CD4-positive, CD25-positive, alpha-beta regulatory T cell (primary cell): ENCODE data around the gene CEBPG. TPM values are rescaled to one million over a fixed set of nuclear protein-coding genes. Genes with fewer than 3 reads are reported as not detected.

ENCODE experiments used
- ATAC-seq, 2 donors: fragments of 150-1000 bp; cut with Tn5 transposase; one replicate each; pipeline ENCODE4 v1.10.0; 2021; ENCODE audit warnings: low read depth in 2 of 2, moderate number of reproducible peaks in 2 of 2, moderate library complexity in 1 of 2
- DNase-seq, 3 donors: peaks; one replicate each; pipeline versions ENCODE4 v3.0.0 to v3.0.0-alpha.2; 2012 to 2022; ENCODE audit warnings: mixed read lengths in 1 of 3
- H3K27ac ChIP-seq: one replicate; pipeline ENCODE4 v1.7.0; 2013; ENCODE audit warnings: mild to moderate bottlenecking, low read length; ENCODE audit not compliant: insufficient read depth, poor library complexity, severe bottlenecking
- H3K27me3 ChIP-seq: one replicate; pipeline ENCODE4 v1.7.0; 2013; ENCODE audit warnings: low read length; ENCODE audit not compliant: control insufficient read depth, insufficient read depth
- H3K36me3 ChIP-seq: one replicate; pipeline ENCODE4 v1.7.0; 2013; ENCODE audit warnings: mild to moderate bottlenecking, low read length, moderate library complexity; ENCODE audit not compliant: control insufficient read depth, insufficient read depth
- H3K4me1 ChIP-seq: 2 replicates; pipeline ENCODE4 v1.7.0; 2013; ENCODE audit warnings: mild to moderate bottlenecking, low read length; ENCODE audit not compliant: insufficient read depth, control insufficient read depth, poor library complexity, severe bottlenecking
- H3K4me3 ChIP-seq: one replicate; pipeline ENCODE4 v1.7.0; 2013; ENCODE audit warnings: low read depth, mild to moderate bottlenecking, low read length, moderate library complexity
- H3K9me3 ChIP-seq, 2 experiments: 1 replicate in 1 of 2; 2 replicates in 1 of 2; pipeline ENCODE4 v1.7.0; 2013; ENCODE audit warnings: low read length in 2 of 2, mild to moderate bottlenecking in 1 of 2, moderate library complexity in 1 of 2; ENCODE audit not compliant: control insufficient read depth in 2 of 2
- H3K27ac Mint-ChIP-seq, 3 donors: one replicate each; pipeline ENCODE4 v1.8.0; 2020 to 2022; ENCODE audit warnings: mild to moderate bottlenecking in 3 of 3, mixed read lengths in 3 of 3, moderate library complexity in 2 of 3
- H3K27me3 Mint-ChIP-seq: one replicate; pipeline ENCODE4 v1.8.0; 2022; ENCODE audit warnings: mild to moderate bottlenecking, mixed read lengths
- H3K36me3 Mint-ChIP-seq: one replicate; pipeline ENCODE4 v1.8.0; 2020; ENCODE audit warnings: mixed read lengths
- H3K4me1 Mint-ChIP-seq, 4 donors: one replicate each; pipeline ENCODE4 v1.8.0; 2020 to 2022; ENCODE audit warnings: mixed read lengths in 4 of 4, mild to moderate bottlenecking in 1 of 4
- H3K4me3 Mint-ChIP-seq, 4 donors: one replicate each; pipeline ENCODE4 v1.8.0; 2020 to 2022; ENCODE audit warnings: mild to moderate bottlenecking in 4 of 4, mixed read lengths in 4 of 4, moderate library complexity in 3 of 4
- H3K9me3 Mint-ChIP-seq, 7 donors: one replicate each; pipeline ENCODE4 v1.8.0; 2020 to 2022; ENCODE audit warnings: mixed read lengths in 7 of 7, mild to moderate bottlenecking in 3 of 7, moderate library complexity in 2 of 7
- polyA plus RNA-seq, 4 donors: library from polyadenylated mRNA; unstranded; fragments of 300-500 nt; fragmentation: Illumina TruSeq; gene quantifications; one replicate each; pipeline ENCODE4 v1.2.3, GENCODE V29; 2021
- total RNA-seq: library from RNA; stranded (reverse); gene quantifications from one replicate; pipeline ENCODE4 v1.2.3, GENCODE V29; 2022

The CEBPG gene
- total and polyA plus RNA-seq, 5 donors from 2014 or later: 10.5 to 19.9 (median 14.1) TPM

DNA sequence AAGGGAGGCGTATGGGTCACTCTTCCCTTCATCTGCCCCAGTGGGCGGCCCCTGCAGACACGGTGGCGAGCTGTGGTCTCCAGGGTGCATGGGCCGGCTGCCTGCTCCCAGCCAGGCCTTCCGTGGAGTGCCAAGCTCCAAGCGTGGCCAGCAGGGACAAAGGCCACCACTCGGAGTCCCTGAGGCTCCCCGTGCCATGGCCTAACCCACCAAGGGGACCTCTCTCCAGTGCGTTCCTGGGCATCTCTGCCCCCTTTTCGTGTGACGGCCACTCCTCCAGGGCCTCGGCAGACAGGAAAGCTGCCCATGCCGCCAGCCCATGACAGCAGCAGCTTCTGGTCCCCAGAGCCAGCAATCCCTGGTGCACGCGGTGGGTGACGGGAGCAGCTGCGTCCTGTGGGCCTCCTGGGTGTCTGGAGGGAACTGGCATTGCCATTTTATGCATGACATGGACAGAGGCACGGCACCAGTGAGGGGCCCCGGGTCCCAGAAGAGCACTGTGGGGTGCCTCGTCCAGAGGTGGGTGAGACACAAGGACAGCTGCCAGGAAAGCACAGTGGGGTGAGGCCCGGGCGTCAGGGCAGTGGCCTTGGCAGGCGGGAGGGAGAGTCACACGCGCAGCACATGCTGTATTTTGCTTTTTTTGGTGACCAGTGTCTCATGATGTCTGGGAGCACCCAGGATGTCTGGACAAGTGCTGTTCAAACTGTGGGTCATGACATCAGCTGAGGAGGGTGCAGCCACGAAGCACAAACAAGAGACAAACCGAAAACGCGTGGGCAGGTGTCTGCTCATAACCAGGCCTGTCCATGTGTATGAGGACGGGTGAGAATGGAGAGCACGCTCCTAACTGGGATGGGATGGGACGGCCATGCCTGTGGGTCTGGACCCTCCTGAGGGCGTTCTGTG, 32.3 kb downstream of the CEBPG start:
- H3K27ac Mint-ChIP-seq: no peak overlapping the region
- no peaks in the 10 kb centered on the region for H3K36me3 Mint-ChIP-seq
- no peak overlapping the region for H3K27ac ChIP-seq
- H3K27me3 Mint-ChIP-seq: no peaks in the 10 kb centered on the region
- no peaks in the 10 kb centered on the region for H3K36me3 ChIP-seq
- peaks cover 0 to 2% (median 0%) of the 10 kb centered on the region in 4 donors for H3K4me1 Mint-ChIP-seq
- ATAC-seq: no peak
- no peak for DNase-seq
- no peaks in the 10 kb centered on the region for H3K27me3 ChIP-seq
- no peaks in the 10 kb centered on the region for H3K9me3 ChIP-seq
- H3K4me1 ChIP-seq: no peaks in the 10 kb centered on the region
- no peak overlapping the region for H3K4me3 ChIP-seq
- H3K4me3 Mint-ChIP-seq: no peak overlapping the region
- H3K9me3 Mint-ChIP-seq: no peaks in the 10 kb centered on the region

DNA sequence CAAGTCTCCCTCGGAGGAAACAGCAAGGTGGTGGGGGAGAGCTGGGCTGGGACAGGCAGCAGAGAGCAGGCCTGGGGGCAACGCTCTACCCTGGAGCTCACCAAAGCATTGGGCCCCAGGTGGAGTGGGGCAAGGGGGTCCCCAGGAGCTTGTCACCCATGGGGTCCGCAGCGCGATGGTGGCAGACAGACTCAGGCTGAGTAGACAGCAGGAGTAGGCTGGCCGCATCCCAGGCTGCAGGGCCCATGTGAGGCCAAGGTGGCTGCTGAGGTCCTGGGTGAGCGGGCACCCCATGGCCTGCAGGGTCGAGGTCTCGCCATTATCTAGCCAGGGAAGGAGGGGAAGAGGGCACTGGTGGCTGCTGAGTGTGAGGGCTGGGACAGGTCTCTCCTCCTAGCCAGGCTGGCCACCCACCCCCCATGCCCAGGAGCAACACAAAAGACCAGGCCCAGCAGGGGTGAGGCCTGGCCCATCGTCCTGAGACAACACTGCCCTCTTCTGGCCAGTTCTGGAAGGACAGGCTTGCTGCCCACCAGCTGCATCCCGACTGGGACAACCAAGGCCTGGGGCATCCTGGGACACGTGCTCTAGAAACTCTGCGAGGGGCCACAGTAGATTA, 33.1 kb downstream of the CEBPG start:
- Histone ChIP-seq H3K36me3 (no peaks in the 10 kb centered on the region), H3K4me1 (no peaks in the 10 kb centered on the region), H3K27me3 (no peaks in the 10 kb centered on the region), H3K27ac (no peak overlapping the region), H3K4me3 (no peak overlapping the region), H3K9me3 (no peaks in the 10 kb centered on the region)
- ATAC-seq: peak; percentile 65 to 69
- Mint-ChIP-seq H3K4me1 (peaks cover 0 to 2% (median 0%) of the 10 kb centered on the region in 4 donors), H3K36me3 (no peaks in the 10 kb centered on the region), H3K9me3 (no peaks in the 10 kb centered on the region), H3K27me3 (no peaks in the 10 kb centered on the region), H3K27ac (no peak overlapping the region), H3K4me3 (no peak overlapping the region)
- DNase-seq: peak; percentile 52 to 66 (median 58)

DNA sequence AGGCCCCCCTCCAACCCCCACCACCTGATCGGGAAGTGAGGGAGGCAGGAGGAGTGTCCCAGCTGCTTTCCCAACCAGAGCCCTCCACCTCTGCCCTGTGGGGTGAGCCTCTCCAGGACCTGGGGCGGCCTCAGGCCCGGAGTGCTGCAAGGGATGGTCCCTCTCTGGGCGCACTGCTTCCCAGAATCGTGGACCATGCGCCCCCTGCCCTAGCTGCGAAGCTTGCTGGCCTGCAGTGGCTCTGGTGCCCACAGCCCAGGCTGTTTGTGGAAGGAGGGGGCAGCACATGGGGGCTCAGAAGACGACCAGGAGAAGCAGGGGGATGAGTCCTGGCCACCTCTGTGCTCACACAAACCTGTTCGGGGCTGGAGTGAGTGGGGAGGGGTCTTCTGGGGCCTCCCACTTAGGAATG, 33.6 kb downstream of the CEBPG start:
- Histone ChIP-seq H3K27ac (no peak overlapping the region), H3K4me1 (no peaks in the 10 kb centered on the region), H3K9me3 (no peaks in the 10 kb centered on the region), H3K4me3 (no peak overlapping the region), H3K36me3 (no peaks in the 10 kb centered on the region), H3K27me3 (no peaks in the 10 kb centered on the region)
- no peaks in the 10 kb centered on the region for H3K36me3 Mint-ChIP-seq
- H3K27ac Mint-ChIP-seq: no peak overlapping the region
- DNase-seq (no peak), ATAC-seq (no peak)
- H3K4me3 Mint-ChIP-seq: no peak overlapping the region
- H3K9me3 Mint-ChIP-seq: no peaks in the 10 kb centered on the region
- peaks cover 0 to 2% (median 0%) of the 10 kb centered on the region in 4 donors for H3K4me1 Mint-ChIP-seq
- no peaks in the 10 kb centered on the region for H3K27me3 Mint-ChIP-seq

DNA sequence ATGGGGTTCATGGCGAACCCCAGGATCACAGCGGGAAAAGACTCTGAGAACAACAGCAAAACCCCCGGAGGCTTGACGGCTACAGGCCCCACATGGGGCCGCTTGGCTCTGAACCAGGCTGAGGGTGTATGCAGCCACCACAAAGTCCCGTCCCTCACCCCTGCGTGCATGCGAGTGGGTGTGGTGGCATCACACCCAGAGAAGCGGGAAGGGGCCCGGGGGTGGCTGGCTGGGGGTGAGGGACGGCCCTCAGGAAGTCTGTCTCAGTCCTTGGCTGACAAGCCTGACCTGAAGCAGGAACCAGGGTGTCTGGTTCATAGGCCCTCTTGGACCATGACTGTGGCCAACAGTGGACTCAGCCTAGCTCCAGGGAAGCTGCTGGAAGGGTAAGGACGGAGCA, 34.2 kb downstream of the CEBPG start:
- Mint-ChIP-seq H3K4me1 (peaks cover 0 to 2% (median 0%) of the 10 kb centered on the region in 4 donors), H3K27ac (no peak overlapping the region), H3K36me3 (no peaks in the 10 kb centered on the region), H3K27me3 (no peaks in the 10 kb centered on the region), H3K9me3 (no peaks in the 10 kb centered on the region), H3K4me3 (no peak overlapping the region)
- no peak overlapping the region for H3K4me3 ChIP-seq
- no peak for ATAC-seq
- no peaks in the 10 kb centered on the region for H3K27me3 ChIP-seq
- no peaks in the 10 kb centered on the region for H3K9me3 ChIP-seq
- no peak for DNase-seq
- H3K27ac ChIP-seq: no peak overlapping the region
- no peaks in the 10 kb centered on the region for H3K36me3 ChIP-seq
- no peaks in the 10 kb centered on the region for H3K4me1 ChIP-seq

DNA sequence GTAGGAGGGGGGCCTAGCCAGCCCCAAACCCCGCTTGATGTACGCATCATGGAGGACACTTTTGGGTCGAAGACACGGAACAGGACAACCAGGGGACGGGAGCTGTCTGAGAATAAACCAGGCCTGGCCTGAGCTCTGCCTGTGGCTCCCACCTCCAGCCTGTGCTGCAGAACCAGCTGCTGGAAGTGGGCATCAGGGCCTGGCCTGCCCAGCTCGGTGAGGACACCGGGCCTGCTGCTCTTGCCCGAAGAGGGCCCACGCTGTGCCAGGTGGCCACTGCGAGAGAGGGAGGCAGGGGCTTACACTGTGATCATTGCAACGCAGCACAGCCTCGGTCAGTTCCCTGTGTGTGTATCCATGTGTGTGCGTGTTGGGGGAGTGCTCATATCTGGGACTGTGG, 34.6 kb downstream of the CEBPG start:
- Mint-ChIP-seq H3K27me3 (no peaks in the 10 kb centered on the region), H3K27ac (no peak overlapping the region), H3K36me3 (no peaks in the 10 kb centered on the region), H3K4me3 (no peak overlapping the region), H3K9me3 (no peaks in the 10 kb centered on the region), H3K4me1 (peaks cover 0 to 2% (median 0%) of the 10 kb centered on the region in 4 donors)
- no peaks in the 10 kb centered on the region for H3K36me3 ChIP-seq
- no peak for ATAC-seq
- no peak for DNase-seq
- no peak overlapping the region for H3K27ac ChIP-seq
- no peaks in the 10 kb centered on the region for H3K9me3 ChIP-seq
- H3K27me3 ChIP-seq: no peaks in the 10 kb centered on the region
- H3K4me3 ChIP-seq: no peak overlapping the region
- no peaks in the 10 kb centered on the region for H3K4me1 ChIP-seq

DNA sequence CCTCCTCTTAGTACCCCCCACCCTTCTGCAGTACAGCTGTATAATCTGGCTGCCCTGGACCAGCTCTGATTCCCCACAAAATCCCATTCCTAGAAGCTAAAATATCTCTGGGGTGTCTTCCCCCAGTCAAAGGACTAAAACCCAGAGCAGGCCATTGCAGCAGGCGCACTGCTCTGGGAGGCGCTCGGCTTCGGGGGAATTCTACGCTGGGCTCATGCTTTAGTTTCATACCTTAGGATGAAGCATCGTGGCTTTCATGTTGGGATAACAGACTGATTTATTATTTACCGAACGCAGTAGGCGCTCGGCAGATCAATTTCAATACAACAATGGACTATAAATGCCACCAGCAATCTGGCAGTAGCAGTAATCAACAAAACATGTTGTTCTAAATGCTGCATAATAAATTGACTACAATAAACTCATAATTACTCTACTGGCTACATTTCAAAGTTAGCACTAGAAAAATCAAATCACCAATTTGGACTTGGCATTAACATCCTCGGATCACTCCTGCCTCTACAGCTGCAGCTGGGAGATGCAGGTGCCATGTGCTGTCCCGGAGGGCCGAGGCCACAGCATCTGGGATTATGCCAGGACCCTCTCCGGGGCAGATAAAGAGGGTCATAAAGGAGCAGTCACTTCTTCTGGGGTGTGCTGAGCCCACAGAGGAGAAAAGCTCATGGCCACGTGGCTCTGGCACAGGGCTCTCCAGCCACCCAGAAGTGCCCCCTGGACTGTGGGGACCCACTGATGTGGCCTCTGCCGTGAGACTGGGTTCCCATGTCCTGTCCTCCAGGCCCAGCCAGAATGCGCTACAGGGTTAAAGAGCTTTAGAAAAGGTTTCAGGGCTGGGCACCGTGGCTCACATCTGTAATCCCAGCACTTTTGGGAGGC, 35.3 kb downstream of the CEBPG start:
- no peaks in the 10 kb centered on the region for H3K36me3 ChIP-seq
- H3K27me3 Mint-ChIP-seq: no peaks in the 10 kb centered on the region
- H3K9me3 Mint-ChIP-seq: no peaks in the 10 kb centered on the region
- ATAC-seq (no peak), DNase-seq (no peak)
- H3K4me3 Mint-ChIP-seq: no peak overlapping the region
- no peaks in the 10 kb centered on the region for H3K9me3 ChIP-seq
- no peaks in the 10 kb centered on the region for H3K4me1 ChIP-seq
- H3K36me3 Mint-ChIP-seq: no peaks in the 10 kb centered on the region
- H3K27ac ChIP-seq: no peak overlapping the region
- H3K27ac Mint-ChIP-seq: no peak overlapping the region
- H3K4me1 Mint-ChIP-seq: peaks cover 0 to 2% (median 0%) of the 10 kb centered on the region in 4 donors
- H3K27me3 ChIP-seq: no peaks in the 10 kb centered on the region
- no peak overlapping the region for H3K4me3 ChIP-seq

DNA sequence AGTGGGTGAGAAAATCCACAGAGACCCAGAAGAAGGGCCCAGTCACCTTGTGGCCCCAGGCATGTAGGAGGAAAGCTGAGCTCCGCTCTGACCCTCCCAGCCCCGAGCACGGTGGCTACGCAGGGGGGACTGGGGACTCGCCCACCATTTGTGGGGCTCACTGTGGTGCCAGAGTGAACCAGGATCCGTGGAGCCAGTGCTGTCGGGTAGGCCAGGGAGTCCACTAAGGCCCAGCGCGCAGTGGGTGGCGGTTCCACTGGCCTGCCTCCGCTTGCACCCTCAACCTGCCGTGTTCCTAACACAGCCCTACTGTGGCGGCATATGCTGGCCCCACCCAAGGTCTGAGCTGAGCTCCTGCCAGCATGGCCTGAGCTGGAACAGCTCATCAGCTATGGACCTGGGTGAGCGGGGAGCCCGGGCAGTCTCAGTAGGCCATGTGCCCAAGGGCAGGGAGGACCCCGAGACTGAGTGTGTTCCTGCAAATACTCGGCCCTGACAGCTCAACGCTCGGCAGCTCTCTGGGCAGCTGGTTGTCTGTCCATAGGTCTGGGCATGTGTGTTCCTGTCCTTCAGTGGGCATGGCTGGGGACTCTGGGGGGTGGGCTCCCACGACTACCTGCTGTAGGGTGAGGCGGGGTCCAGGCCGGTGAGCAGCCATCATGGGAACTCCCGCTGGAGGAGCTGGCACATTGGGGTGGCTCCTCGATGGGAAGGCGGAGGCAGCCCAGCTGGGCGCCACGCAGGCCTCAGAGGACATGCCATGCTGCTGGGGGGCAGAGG, 36.6 kb downstream of the CEBPG start:
- no peaks in the 10 kb centered on the region for H3K27me3 ChIP-seq
- H3K4me1 Mint-ChIP-seq: peaks cover 0 to 2% (median 0%) of the 10 kb centered on the region in 4 donors
- no peak overlapping the region for H3K27ac Mint-ChIP-seq
- H3K27ac ChIP-seq: no peak overlapping the region
- no peak for ATAC-seq
- H3K27me3 Mint-ChIP-seq: no peaks in the 10 kb centered on the region
- H3K4me1 ChIP-seq: no peaks in the 10 kb centered on the region
- no peak overlapping the region for H3K4me3 ChIP-seq
- DNase-seq: no peak
- no peak overlapping the region for H3K4me3 Mint-ChIP-seq
- no peaks in the 10 kb centered on the region for H3K36me3 ChIP-seq
- no peaks in the 10 kb centered on the region for H3K9me3 ChIP-seq
- no peaks in the 10 kb centered on the region for H3K36me3 Mint-ChIP-seq
- H3K9me3 Mint-ChIP-seq: no peaks in the 10 kb centered on the region
